ENCODE results near the gene GABBR2. TPM values are rescaled to one million over a fixed set of nuclear protein-coding genes. Genes with fewer than 3 reads are reported as not detected.

The GABBR2 gene
- total RNA-seq, 2 donors from 2014 or later: not detected

DNA sequence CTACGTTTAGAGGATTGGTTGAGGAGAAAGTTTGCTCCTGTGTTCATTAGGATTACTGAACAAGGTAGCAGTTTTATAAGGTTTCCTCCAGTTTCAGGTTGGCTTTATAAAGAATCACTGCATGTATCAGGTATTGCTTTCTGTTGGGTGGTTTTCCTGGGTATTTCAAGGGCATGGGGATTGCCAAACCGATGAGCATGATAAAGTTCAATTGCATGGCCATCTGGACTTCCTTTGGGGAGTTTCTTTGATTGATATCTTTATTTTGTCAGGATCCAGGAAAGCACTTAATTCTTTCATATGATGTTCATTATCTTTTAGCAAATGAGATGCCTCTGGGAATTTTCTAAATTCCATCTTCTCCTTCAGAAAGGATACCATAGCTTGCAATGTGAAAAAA lies 10.3 kb upstream of the GABBR2 start:
- WGBS, 2 donors: 49 to 53% methylated on average over 2 of the region's 2 CpGs
- Histone ChIP-seq H3K27me3 (no peaks in the 10 kb centered on the region), H3K27ac (no peak overlapping the region), H3K9me3 (peaks cover 0 to 7% (median 0%) of the 10 kb centered on the region in 3 donors), H3K4me1 (no peaks in the 10 kb centered on the region), H3K36me3 (replicated peaks in 1 of 2; ENCODE audit: insufficient read depth in 1 of 2, low read depth in 2 of 2) (no peaks in the 10 kb centered on the region), H3K4me3 (no peak overlapping the region)
- DNase-seq (no peak), ATAC-seq (no peak)
- no peak for TF ChIP-seq POLR2A (IDR thresholded peaks at IDR 0.05)
- TF ChIP-seq, protein P1, sequence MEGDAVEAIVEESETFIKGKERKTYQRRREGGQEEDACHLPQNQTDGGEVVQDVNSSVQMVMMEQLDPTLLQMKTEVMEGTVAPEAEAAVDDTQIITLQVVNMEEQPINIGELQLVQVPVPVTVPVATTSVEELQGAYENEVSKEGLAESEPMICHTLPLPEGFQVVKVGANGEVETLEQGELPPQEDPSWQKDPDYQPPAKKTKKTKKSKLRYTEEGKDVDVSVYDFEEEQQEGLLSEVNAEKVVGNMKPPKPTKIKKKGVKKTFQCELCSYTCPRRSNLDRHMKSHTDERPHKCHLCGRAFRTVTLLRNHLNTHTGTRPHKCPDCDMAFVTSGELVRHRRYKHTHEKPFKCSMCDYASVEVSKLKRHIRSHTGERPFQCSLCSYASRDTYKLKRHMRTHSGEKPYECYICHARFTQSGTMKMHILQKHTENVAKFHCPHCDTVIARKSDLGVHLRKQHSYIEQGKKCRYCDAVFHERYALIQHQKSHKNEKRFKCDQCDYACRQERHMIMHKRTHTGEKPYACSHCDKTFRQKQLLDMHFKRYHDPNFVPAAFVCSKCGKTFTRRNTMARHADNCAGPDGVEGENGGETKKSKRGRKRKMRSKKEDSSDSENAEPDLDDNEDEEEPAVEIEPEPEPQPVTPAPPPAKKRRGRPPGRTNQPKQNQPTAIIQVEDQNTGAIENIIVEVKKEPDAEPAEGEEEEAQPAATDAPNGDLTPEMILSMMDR (IDR thresholded peaks at IDR 0.05): no peak
- intact Hi-C loops (cut with DNase I): no loop called here

DNA sequence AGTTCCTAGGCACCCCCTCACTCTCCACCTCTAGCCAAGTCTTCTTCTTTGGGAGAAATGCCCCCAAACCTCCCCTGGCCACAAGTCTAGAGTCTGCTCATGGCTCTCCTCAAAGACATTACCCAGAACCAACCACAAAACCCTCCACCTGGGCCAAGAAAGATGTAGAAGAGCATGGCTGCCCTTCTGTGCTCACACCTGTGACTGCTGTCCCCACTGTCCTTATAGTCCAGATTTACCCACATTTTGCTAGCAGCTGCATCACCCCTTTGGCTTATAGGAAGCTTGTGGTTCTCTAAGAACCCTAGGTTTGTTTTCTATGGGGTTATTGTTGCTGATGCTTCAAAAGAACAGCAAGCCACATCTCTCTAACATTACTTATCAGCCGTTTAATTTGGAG lies 6.1 kb upstream of the GABBR2 start:
- ATAC-seq (no peak), DNase-seq (no peak)
- H3K27me3 ChIP-seq: peaks cover 0 to 7% of the 10 kb centered on the region in 2 donors
- H3K4me3 ChIP-seq: no peak overlapping the region
- TF ChIP-seq, protein P1 (IDR thresholded peaks at IDR 0.05): no peak
- no peak for TF ChIP-seq POLR2A (IDR thresholded peaks at IDR 0.05)
- no peaks in the 10 kb centered on the region for H3K36me3 ChIP-seq (replicated peaks in 1 of 2; ENCODE audit: insufficient read depth in 1 of 2, low read depth in 2 of 2)
- H3K27ac ChIP-seq: no peak overlapping the region
- intact Hi-C loops (cut with DNase I): no loop called here
- no peaks in the 10 kb centered on the region for H3K4me1 ChIP-seq
- H3K9me3 ChIP-seq: no peaks in the 10 kb centered on the region
- 13 to 42% methylated on average over 1 of the region's 1 CpG for WGBS, 2 donors

DNA sequence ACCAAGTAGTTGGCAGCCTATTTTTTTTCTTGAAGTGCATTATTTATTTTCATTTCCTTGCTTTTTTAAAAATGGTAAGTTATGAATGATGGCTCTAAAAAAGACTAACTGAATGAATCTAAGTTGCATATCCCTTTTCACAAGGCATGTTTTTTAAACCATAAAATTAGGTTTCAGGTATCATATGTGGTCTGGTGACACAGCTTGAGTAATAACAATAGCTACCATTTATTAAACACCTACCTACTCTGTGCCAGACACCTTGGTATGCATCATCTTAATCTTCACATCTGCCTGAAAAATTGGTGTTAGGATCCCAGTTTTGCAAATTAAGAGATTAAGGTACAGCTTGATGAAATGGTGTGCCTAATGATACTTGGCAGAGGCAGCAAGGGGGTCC lies 4.3 kb upstream of the GABBR2 start:
- peaks cover 0 to 15% of the 10 kb centered on the region in 2 donors for H3K27me3 ChIP-seq

DNA sequence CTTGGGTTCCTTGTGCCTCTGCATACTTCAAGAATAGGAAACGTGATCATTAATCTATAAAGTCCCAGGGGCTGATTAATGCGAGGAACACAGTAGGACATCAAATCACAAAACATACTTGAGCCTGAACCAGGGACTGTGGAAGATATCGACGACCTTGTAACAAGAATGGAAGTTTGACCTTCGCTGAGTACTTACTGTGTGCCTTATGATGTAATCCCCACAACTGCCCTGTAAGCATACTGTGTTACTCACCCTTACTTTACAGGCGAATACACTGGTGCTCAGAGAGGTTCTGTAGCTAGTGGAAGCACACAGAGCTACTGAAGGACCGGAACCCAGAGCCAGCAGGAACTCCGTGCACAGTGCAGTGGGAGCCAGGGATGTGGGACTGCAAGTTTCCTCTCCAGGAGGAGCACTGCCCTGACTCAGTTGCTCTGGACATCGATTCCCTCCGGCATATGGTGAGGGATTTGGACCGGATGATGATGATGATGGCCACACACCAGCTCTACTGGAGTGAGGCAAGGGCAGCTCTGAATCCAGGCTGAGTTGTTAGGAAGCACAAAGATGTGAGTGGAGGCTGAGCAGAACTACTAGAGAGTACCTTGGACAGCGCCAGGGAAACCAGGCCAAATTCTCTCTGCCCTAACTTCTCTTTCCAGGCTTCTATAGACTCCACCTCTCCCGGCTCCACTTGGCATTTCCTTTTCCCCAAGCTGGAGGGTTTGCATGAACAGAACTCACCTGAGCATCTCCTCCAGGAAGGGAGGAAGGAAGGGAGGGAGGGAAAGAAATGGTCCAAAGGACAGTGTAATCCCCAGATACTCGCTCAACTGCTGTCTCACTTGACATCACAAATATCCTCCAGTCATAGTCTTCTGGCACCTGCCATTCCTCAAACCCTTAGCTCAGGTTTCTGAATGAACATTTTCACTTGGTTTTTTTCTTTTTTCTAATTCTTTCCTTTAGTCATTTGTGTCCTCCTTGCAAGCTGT lies 1.5 kb upstream of the GABBR2 start:
- no peak for ATAC-seq
- 51 to 54% methylated on average over 10 to 14 of the region's 14 CpGs for WGBS, 2 donors
- Histone ChIP-seq H3K4me1 (peaks cover 33% of the 10 kb centered on the region), H3K36me3 (replicated peaks in 1 of 2; ENCODE audit: insufficient read depth in 1 of 2, low read depth in 2 of 2) (no peaks in the 10 kb centered on the region), H3K27ac (no peak overlapping the region), H3K9me3 (no peaks in the 10 kb centered on the region), H3K4me3 (no peak overlapping the region), H3K27me3 (peaks cover 0 to 21% of the 10 kb centered on the region in 2 donors)
- intact Hi-C loops (cut with DNase I): no loop called here
- TF ChIP-seq POLR2A (IDR thresholded peaks at IDR 0.05): no peak
- TF ChIP-seq, protein P1 (IDR thresholded peaks at IDR 0.05): no peak
- peak in 1 of 4 donors; percentile 5 for DNase-seq

More for the DNA sequence above, 4.3 kb upstream of the GABBR2 start:
- Histone ChIP-seq H3K9me3 (no peaks in the 10 kb centered on the region), H3K36me3 (replicated peaks in 1 of 2; ENCODE audit: insufficient read depth in 1 of 2, low read depth in 2 of 2) (no peaks in the 10 kb centered on the region), H3K4me3 (no peak overlapping the region), H3K27ac (no peak overlapping the region), H3K4me1 (peaks cover 13% of the 10 kb centered on the region)
- ATAC-seq (no peak), DNase-seq (no peak)
- intact Hi-C loops (cut with DNase I): no loop called here
- TF ChIP-seq, protein P1 (IDR thresholded peaks at IDR 0.05): no peak
- TF ChIP-seq POLR2A (IDR thresholded peaks at IDR 0.05): no peak
